Stimulated activated CD8-positive, alpha-beta memory T cell treated with anti-CD3 and anti-CD28 coated beads, Interleukin-4, amount 100 ng/mL, for 4 hours (primary cell): ENCODE data around the gene MYH9.

ENCODE experiments used
- DNase-seq, 2 donors: peaks; one replicate each; pipeline ENCODE4 v3.0.0-alpha.2; 2020; ENCODE audit warnings: low read depth in 2 of 2, low spot score in 1 of 2

Gene MYH9

DNA sequence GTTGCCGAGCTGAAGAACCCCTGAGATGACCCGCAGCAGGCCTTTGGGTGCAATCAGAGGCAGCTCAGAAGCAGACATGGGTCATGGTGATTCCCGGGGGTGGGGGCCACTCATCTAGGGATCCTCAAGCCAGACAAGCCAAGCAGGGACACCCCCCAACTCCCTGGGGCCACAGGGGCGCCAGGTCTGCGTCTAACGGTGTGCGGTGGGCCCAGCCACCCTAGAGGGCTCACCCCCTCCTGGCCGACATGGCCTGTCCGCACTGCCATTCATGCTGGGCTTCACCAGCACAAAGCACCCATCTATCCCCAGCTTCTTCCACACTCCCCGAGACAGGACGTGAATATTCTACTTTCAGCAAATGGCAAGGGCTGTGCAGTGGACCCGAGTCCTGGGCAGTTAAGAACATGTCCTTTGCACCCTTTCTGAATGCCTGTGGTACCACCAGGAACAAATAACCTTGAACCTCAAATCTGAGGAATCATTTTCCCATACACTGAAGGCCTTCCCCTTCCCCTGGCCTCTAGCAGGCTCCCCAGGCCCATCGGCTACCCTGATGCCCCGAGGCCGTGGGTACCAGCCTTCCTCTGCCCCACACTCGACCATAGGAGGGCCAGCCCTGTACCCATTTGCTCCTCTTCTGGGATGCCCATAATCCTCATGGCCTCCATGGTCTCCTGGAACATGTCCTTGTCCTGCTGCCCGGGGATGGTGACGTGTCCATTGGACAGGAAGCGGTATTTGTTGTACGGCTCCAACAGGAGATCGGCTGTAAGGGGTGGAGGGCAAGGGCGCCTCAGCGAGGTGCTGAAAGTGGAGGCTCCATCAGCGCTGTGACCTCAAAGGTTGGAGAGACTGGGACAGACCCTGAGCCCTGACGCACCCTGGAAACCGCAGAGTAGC is 67.9 kb downstream of the MYH9 start:
- no peak for DNase-seq

DNA sequence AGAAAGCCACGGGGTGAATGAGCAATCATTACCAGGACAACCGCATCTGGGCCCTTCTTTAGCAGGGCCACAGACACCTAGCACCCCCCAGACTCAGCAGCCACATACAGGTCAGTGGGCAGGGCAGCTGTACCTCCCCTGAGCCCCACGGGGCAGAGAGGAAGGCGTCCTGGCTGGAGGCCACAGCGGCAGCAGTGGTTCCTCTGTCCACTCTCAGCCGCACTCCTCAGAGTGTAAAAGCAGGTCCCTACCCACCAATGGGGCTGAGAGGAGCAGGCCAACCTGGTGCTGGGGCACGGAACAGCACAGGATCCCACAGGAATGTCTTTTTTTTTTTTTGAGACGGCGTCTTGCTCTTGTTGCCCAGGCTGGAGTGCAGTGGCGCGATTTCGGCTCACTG is 69.3 kb downstream of the MYH9 start:
- no peak for DNase-seq

DNA sequence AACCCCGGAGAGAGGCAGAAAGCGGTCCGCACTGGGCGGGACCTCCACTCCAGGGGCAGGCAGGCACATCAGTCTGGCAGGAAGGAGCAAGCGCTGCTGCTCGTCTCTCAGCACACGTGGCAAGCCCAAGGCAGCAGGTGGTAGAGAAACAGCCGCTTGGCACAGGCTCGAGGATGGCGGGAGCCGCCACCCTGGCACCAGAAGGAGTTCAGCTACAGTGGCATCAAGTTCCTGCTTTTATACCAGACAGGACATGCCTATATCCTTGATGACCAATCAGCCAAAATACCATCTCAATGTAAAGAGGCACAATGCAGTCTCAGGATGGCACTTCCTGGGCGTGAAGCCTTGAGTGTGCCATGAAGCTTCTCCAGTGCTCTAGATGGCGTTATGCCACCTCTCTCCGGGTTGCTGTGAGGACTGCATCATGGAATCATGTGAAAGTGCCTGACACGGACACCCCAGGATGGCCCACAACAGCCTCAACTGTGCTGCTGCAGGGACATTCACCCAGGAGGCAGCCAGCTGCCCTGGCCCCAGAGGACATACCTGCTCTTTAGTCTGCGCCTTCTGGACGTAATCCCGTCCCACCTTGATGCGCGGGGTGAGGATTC is 70.0 kb downstream of the MYH9 start:
- no peak for DNase-seq

DNA sequence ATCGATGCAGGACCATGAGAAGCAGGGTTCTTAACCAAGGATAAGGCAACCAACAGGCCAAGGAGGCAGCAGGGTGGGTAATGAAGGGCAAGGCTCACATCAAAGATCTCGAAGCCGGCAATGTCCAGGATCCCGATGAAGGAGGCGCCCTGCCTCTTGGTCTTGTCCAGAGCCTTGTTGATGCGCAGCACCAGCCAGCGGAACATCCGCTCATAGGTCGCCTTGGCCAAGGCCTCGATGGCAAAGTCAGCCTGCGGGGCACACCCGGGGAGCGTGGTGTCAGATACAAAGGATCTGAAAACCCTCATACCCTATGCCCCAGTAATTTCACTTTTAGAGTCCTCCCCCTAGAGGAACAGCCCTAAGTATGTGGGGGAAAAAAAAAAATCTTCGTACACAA is 71.3 kb downstream of the MYH9 start:
- DNase-seq, result no peak

DNA sequence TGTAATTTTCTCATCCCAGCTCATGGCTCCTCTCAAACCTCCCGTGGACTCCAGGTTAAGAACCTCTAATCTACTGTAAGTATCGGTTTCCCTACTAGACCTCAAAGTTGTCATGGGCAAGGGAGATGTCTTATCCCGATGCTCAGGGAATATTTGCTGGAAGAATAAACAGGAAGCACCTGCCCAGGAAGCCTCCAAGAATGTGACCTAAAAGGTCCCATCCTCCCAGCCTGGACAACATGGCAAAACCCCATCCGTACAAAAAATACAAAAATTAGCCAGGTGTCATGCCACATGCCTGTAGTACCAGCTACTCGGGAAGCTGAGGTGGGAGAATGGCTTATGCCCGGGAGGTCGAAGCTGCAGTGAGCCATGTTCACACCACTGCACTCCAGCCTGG is 72.4 kb downstream of the MYH9 start:
- no peak for DNase-seq

DNA sequence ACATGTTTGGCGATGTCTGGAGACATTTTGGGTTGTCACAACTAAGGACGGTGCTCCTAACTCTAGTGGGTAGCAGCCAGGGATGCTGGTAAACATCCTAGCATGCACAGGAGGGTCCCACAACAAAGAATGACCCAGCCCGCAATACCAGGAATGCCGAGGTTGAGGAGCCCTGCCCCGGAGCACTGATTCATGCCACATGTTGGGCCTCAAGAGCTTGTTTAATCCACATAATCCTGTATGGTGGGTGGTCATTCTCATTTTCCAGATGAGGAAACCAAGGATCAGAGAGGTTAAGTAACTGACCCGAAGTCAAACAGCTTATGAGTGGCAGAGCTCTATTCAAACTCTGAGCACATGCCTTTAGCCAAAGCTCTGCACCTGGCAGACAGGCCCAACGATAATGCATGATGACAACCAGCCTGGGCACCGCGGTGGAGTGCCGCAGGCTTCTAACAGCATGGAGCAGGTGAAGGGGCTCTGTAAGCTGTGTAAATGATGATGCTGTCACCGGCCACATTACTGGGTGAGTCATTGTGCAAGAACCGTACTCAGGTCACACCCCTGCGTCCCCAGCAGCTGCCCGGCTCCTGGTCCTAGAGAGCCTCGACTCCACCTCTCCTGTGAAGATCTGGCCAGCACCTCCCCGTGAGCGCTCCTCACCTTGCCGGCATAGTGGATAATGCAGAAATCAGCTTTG is 76.2 kb downstream of the MYH9 start:
- DNase-seq, result no peak

DNA sequence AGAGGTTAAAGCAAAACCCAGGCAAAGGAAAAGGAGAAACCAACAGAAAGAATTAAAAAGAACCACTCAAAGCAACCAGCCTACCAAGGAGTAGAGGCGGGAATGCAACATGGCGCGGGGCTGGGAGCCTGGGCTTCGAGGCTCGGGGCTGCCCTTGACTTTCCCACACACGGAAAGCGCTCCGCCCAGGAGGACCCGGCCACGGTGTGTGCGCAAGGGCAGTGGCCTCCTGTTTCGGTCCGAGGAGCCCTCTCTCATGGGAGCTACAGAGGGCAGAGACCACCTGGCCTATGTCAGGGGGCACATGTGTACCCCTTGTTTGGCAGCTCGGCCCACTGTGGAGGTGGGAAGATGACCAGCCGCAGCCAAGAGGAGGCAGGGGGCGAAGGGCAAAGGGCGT is 78.9 kb downstream of the MYH9 start:
- no peak for DNase-seq

DNA sequence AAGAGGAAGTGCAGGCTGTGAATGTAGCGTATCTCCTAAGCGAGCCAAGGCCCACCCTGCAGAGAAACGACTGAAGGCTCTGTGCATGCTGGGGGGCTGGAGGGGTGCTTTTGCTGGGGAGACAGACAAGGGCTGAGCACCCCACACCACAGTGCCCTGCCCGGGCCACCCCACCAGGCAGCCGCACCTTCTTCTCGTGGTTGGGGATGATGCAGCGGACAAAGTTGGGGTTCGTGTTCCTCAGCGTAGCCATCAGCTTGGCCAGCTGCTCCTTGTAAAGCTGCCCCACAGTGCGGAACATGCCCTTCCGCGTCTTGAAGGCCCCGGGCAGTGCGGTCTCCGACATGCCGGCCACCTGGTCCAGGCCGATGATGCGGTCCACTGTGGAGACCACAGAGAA is 81.5 kb downstream of the MYH9 start:
- no peak for DNase-seq

DNA sequence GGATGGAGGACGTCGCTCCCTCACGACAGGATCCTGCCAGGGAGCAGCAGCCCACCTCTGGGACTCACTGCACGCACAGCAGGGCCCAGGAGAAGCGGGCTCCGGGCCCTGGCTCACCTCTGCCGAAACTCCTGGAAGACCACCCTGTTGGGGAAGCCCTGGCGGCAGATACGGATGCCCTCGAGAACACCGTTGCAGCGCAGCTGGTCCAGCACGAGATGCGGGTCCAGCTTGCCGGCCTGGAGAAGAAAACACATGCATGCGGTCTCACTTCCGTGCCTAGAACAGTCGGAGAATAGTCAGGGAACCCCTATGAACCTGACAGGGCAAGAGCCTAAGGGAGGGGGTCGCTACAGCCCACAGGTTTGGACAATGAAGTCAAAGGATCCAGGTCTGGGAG is 82.0 kb downstream of the MYH9 start:
- DNase-seq, result no peak

DNA sequence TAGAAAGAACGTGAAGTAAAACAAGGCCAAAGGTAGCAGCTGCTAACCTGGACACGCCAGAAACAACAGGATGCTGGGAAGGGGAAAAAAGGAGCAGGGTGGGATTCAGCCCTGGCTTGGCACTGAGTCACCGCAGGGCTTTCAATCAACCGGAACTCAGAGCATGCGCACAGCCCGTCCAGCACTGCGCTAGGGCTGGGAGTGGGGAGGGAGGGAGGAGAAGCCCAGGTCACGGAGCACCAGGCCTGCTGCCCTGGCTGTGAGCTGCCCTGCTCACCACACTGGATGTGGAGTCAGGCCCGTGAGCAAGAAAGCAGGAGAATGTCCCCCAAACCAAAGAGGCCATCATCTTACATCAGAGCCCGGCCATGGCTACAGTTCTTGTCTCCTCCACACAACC is 83.3 kb downstream of the MYH9 start:
- DNase-seq, result no peak

DNA sequence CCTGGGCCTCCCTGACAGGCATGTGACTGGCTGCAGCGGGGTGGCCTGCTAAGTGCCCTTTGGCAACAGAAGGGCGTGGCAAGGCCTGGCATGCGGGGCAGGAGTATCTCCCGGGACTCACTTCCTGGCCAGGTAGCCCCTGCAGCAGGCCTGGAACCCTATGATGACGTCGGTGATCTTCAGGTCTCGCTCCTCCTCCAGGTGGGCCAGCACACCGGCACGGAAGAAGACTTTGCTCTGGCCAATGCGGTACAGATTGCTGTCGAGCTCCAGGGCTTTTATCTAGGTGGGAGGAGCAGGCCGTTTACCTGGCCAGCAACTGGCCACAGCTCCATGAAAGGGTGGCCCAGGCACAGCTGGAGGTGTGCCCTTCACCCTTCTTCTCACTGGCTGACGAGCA is 83.9 kb downstream of the MYH9 start:
- no peak for DNase-seq

DNA sequence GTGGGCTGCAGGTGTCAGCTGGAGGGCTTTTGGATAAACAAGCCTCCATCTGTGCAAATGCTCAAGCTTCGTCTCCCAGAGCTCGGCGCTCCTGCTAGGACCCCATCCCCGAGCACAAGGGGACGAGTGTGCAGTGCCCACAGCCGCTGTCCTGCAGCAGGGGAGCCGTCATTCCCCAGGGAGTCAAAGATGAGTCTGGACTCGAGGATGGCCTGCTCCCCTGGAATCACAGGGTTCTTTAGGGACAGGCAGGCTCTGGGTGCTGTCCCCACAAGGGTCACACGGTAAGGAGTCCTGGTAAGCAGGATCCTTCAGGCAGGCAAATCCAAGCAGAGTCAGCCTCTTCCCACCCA is 84.7 kb downstream of the MYH9 start:
- no peak for DNase-seq

DNA sequence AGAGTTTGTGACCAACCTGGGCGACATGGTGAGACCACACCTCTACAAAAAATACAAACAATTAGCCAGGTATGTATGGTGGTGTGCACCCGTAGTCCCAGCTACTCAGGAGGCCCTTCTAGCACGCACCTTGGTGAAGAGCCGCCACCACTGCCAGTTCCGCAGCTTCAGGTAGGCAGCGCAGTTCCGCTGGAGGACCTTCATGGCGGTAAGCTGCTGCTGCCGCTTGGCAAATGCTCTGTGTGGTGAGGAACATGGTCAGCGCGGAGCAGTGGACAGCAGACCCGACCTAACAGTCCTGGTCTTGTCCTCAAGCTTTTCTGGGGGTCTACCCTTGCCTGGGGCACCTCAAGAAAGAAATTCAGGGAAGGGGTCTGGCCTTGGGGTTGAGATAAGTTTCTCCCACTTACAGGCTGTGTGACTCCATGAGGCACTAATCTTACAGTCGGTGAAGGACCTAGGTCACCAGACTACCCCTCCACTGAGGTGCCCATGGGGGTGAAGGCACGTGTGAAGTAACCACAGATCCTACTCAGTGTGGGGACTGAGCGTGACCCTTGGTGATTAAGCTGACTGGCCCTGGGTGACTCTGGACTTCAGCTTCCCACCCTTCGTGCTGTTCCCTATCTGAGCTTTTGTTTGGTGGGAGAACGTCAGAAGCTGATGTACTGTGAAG is 85.2 kb downstream of the MYH9 start:
- no peak for DNase-seq

DNA sequence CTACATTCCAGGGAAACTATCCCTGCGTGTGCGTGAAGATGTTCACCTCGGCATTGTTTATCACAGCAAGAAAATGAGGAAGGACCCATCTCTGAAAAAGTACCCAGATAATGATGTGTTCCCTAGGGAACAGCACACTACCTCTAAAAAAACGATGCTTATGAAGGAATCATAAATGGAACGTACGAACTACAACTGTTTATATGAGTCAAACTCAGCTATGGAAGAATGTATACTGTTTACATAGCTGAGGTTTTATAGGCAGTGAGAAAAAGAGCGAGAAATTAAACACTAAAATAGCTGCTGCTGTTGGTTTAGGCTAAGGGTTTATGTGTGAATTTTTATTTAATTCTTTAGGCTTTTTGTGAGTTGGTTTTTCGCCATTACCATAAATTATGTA is 85.9 kb downstream of the MYH9 start:
- DNase-seq, result no peak

DNA sequence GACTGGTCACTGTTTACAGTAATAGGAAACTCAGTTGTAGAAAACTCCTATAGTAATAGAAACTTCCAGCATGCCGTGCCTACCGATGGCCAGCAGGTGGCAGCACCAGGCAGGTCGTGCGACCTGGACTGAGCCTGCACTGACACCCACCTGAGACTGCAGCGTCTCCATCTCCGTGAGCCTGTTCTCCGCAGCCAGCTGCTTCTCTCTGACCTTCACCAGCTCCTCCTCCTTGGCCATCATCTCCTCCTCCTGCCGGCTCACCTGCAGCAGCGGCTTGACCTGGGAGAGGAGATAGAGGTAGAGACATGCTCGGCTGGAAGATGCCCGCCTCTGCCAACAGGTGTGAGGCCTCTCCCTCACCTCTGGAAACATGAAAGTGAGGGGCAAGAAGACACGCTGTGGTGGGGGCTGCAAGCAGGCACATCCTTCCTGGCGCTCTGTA is 86.4 kb downstream of the MYH9 start:
- DNase-seq, result peak; percentile 61 to 84

DNA sequence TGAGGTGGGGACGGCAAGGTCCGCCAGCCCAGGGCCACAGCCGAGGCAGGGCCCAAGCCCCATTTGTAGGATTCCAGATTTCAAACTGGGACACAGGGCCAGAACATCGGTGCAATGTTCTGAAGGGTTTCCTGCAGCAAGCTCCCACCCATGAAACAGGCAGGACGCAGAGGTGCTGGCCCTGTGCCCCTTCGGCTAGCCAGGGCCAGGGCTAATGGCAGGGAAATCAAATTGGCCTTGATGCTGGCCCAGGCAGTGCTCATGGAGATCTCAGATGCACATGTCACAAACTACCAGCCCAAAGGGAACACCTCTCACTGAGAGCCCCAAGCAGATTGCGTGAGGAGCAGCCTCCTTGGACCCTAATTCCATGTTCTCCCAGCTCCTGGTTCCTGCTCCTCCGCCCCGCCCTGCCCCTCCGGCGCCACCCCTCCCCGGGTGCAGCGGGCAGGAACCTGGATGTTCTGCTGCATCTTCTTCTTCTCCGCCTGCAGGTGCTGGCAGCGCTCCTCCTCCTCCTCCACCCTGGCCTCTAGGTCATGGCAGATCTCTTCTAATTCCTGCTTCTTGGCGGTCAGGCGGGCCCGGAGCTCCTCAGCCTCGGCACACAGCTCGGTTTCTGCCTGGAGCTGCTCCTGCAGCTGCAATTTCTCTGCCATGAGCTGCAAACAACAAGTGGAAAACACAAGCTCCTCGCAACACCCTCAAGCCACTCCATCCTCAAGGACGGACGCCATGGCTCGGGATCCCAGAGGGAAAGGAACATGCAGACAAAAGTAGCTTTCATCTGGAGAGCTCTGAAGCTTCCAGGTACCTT is 87.2 kb downstream of the MYH9 start:
- DNase-seq, result no peak

DNA sequence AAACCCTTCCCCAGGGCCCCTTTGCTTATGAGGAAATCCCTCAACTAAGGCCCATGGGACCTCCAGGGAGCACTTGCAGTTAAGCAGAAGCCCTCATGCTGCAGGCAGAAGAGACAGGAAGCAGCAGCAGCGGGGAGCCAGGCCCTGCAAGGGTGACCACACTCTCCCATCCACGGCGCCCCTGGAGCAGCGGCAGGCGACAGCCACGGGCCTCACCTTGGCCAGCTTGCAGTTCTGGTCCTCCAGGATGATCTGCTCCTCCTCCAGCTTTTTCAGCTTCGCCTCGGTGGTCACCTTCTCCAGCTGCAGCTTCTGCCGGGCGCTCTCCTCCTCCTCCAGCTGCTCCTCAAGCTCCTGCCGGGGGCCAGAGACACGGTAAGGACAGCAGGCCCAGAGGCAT is 87.9 kb downstream of the MYH9 start:
- no peak for DNase-seq

DNA sequence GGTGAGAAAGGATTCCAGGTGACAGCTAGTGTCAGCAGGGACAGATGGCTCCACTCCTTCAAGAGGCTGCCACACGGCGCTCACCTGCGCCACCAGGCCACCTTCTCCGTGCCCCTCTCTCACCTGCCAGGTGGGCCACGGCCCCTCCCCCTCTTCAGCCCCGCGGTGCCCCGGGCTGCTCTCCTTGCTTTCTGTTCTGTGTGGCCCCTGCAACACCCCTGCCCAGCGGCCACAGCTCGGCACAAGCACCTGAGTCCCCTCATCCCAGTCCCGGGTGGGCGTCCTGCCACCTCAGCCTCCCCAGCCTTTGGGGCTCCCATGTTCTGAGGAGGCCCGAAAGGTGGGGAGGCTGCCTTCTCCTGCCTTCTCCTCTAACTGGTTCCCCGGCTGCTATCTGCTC is 88.5 kb downstream of the MYH9 start:
- DNase-seq, result no peak

DNA sequence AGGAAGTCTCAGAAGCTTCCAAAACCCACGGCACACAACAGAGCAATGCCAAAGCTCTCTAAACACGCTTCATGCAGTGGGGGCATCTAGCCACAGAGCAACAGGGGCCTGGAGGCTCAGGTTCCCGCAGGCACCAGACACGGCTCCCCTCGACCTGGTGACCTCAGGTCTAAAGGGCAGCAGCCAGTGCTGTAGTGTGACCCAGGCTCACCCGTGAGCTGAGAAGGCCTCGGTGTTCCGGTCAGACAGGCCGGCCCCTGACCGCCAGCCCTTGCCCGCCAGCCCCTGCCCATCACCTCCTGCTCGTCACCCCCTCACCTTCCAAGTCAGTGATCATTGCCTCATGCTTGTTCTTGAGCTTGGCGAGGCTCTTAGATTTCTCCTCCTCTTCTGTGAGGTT is 89.2 kb downstream of the MYH9 start:
- no peak for DNase-seq

DNA sequence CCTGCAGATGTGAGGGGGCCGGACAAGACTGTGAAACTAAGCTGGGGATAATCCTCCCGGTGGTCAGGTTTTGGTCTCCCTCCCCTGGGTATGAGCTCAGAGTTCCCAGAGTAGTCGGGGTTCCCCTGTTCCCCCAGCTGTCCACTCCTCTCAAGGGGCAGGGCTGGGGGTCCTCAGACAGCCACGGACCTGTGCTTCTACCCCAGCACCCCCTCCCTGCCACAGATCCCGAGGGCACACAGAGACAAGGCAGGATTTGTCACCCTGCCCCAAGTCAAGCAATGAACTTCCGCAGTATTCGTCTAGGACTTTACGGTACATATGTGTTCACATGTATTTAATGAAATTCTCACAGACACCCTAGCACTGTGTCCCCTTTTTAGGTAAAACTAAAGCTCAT is 89.6 kb downstream of the MYH9 start:
- DNase-seq, result no peak

DNA sequence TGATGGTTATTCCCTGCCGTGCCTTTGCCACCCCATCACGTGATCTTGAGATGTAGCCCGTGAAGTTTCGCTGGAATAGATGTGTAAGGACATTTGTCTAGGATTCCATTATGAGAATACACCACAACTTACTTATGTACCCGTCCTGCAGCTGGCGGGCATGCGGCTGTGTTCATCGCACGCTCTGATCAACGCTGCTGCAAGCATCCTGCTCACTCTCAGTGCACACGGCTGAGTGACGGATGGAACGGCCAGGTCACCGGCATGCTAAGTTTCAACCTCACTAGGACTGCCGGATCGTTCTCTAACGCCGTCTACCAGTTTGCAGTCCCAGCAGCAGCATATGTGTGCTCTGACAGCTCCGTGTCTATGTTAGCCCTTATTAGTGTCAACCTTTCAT is 90.2 kb downstream of the MYH9 start:
- DNase-seq, result no peak
